C4-2B (cell line): Measurements from ENCODE around the gene ADCY2.

Experiments used
- ZFX ChIP-seq: fragments of 450-650 bp; IDR thresholded peaks from 2 replicates; pipeline ENCODE4 v1.6.1; 2017
- TF ChIP-seq, protein P1 (sequence below): fragments of 450-650 bp; conservative IDR thresholded peaks from 2 replicates; pipeline ENCODE4 v1.5.1; 2017; ENCODE audit warnings: mild to moderate bottlenecking

DNA sequence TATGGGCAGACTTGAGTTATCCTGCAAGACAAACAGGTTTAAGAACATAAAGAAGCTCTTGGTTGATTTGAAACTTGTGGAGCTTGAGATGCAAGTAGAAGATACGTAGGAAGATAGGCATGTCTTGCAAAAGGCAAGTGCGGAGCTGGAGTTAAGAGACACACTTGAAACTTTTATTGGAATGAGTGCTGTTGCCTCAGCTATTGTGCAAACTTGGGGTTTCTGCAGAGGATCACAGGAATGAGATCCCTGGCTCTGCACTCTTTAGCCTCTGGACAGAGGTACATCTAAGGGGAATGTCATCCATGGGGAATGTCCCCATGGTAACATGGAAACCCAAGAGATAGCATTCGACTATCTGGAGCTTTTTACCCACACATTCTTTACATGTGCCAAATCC lies 121.1 kb downstream of the ADCY2 start:
- TF ChIP-seq, protein P1, sequence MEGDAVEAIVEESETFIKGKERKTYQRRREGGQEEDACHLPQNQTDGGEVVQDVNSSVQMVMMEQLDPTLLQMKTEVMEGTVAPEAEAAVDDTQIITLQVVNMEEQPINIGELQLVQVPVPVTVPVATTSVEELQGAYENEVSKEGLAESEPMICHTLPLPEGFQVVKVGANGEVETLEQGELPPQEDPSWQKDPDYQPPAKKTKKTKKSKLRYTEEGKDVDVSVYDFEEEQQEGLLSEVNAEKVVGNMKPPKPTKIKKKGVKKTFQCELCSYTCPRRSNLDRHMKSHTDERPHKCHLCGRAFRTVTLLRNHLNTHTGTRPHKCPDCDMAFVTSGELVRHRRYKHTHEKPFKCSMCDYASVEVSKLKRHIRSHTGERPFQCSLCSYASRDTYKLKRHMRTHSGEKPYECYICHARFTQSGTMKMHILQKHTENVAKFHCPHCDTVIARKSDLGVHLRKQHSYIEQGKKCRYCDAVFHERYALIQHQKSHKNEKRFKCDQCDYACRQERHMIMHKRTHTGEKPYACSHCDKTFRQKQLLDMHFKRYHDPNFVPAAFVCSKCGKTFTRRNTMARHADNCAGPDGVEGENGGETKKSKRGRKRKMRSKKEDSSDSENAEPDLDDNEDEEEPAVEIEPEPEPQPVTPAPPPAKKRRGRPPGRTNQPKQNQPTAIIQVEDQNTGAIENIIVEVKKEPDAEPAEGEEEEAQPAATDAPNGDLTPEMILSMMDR, result no peak
- no peak for TF ChIP-seq ZFX
